AG08396 (cell line): Measurements from ENCODE around the gene TLCD2.
"Not testable (repeated sequence)": the region's sequence is repeated elsewhere in the genome, so short reads cannot be mapped to it uniquely, and the experiment has no call there.

Experiments
- DNase-seq: peaks from one replicate; pipeline ENCODE4 v3.0.0; 2012; ENCODE audit warnings: low spot score, mixed read lengths

Gene TLCD2

GRCh38 chr17:1686086-1686485, 24.1 kb downstream of the TLCD2 start:
- no peak for DNase-seq

GRCh38 chr17:1684378-1685189, 25.6 kb downstream of the TLCD2 start, which contains the start of gene PRPF8:
Gene PRPF8, minus strand, starts transcription at chr17:1684867. Its CDS starts 296 bp downstream, at chr17:1684571.
- DNase-seq: peak; percentile 100

- DNase-seq: no peak
These were observed 26.7 kb downstream of the TLCD2 start for GRCh38 chr17:1683459-1683858.

GRCh38 chr17:1676401-1676800, 33.8 kb downstream of the TLCD2 start:
- DNase-seq: no peak

- no peak for DNase-seq
These were observed 37.0 kb downstream of the TLCD2 start for GRCh38 chr17:1673041-1673785.

- not testable (repeated sequence) for DNase-seq
These were observed 46.2 kb downstream of the TLCD2 start for GRCh38 chr17:1663934-1664333.

GRCh38 chr17:1661045-1661444, 49.1 kb downstream of the TLCD2 start:
- no peak for DNase-seq

GRCh38 chr17:1658100-1658499, 52.1 kb downstream of the TLCD2 start:
- no peak for DNase-seq

GRCh38 chr17:1653735-1654134, 56.4 kb downstream of the TLCD2 start:
- no peak for DNase-seq

GRCh38 chr17:1652794-1653193, 57.4 kb downstream of the TLCD2 start:
- not testable (repeated sequence) for DNase-seq
